MM.1S (cell line): Measurements from ENCODE around the gene MITF.

Source experiments
- CTCF ChIP-seq: fragments of 300-600 bp; sonication (generic); IDR thresholded peaks from 2 replicates; pipeline ENCODE4 v1.5.1; 2016; ENCODE audit warnings: antibody characterized with exemption, low read length, mixed read lengths
- EZH2 ChIP-seq: fragments of 300-600 bp; sonication (generic); optimal IDR thresholded peaks from 2 replicates; pipeline ENCODE3; 2017; ENCODE audit warnings: low read depth, mild to moderate bottlenecking, antibody characterized with exemption, low read length, mixed read lengths
- EZH2phosphoT487 ChIP-seq: fragments of 300-600 bp; sonication (generic); IDR thresholded peaks from 2 replicates; pipeline ENCODE4 v1.6.1; 2018; ENCODE audit warnings: antibody characterized with exemption, low read length

GRCh38 chr3:69749461-69749860 lies 10.2 kb downstream of the MITF start:
- TF ChIP-seq CTCF (no peak), EZH2phosphoT487 (no peak), EZH2 (no peak)
